HL-60/S4 treated with retinoic acid at 250 ng/mL for 4 days and 3 days (cell line): Measurements from ENCODE around the gene PRKAB2.
"Not testable (repeated sequence)": the region's sequence is repeated elsewhere in the genome, so short reads cannot be mapped to it uniquely, and the experiment has no call there.

Experiments
- in situ Hi-C: fragments of 300-500 bp; cut with MboI; formaldehyde crosslinking; loops from 2 replicates; pipeline ENCODE4 v1.7.0; 2022; ENCODE audit warnings: low sequenced_read_pairs

Gene PRKAB2

DNA sequence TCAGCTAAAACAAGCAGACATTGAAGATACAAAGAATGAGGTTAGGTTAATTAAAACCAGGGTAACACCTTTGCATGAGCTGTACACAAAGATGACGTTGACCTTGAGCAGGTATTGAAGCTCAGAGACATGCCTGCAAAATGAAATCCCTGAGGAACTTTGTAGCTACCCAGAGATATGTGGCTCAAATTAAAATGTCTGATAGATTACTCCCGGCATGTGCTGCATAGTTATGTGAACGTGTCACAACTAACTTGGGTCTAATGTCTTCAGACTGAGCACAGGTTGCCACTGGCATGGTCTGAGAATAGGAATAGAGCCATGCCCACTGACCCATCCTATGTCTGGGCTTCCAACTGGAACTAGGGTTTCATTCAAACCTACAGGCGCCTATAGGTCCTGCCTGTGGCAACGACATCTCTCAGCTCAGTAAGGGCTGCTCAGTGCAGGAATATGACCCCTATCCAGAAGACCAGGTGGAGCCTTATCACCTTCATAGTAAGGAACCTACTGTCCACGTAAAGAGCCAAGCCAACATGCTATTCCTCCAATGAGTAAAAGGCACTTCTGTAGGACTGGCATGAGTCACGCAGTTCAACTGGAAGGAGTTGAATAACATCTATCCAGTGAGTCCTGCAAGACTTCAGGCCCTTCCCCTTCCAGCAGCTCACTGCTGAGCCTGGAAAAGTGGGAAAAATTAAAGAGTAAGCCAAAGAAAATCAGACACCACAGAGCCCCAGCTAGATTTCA, 60.7 kb downstream of the PRKAB2 start:
- in situ Hi-C loops, result no loop called here

DNA sequence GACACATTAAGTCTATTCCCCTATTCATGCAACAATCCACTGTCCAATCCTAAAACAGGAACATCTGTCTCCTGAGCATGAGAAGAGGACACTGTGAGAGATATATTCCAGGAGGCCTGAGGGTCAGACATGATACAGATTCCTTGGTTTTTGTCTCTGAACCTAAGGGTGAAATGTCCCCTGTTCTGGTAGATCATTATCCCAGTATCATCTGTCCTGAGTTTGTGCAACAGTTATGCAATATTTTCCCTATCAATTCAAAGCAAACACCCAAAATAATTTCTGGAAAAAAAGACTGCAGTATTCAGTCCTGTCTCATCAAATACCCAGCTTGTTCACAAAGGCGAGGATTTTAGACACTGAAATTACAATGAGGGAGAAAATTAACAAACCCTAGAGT, 61.4 kb downstream of the PRKAB2 start:
- in situ Hi-C loops, result no loop called here

DNA sequence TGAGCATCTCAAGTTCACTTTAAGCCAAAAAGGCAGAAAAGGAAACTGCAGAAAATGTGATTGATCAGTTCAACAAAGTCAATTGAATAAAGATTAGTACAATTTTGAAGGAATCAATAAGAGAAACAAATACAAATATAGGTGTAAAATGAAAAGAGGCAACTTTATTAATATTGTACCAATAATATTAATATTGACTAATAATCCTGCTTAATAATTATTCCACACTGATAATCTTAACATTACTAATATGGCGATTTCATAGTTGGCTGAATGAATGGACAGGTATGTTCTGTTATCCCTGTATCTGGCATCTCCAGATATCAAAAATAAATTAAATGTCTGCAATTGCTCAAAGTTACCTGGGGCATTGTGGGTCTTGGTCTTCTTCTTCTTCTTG, 61.8 kb downstream of the PRKAB2 start:
- in situ Hi-C loops, result no loop called here

DNA sequence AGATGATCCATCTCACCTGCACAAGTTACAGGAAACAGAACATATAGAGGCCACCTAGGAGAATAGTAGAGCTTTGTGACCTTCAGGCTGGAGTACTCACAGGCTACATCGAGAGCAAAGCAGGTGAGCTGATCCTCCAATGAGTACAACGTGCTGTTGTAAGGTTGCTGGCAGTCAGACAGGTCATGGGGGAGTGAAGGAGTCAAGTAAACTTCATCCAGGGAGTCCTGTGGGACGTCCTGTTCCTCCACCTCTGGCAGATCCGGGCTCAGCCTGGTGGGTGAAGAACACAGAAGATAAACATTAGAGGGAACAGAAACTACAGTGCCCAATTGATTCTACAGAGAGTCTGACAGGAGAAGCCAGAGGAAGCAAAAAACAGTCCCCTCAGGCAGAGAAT, 62.5 kb downstream of the PRKAB2 start:
- in situ Hi-C loops, result no loop called here

DNA sequence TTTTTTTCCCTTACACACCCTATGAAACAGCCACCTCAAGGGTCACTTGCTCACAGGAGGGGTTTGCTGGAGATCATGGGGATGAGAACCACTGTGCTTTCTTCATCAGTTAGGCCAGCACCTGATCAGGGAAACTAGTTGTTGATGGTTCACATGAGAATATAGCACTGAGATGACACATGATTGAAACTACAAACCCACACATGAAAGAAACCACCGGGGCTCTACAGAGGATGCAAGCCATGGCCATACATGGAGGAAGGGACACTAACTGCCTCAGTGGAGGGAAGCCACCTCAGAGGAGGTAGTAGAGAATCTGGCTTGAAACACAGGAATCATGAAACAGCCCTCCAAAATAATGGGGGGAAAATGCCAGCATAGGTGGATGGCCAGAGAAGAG, 63.2 kb downstream of the PRKAB2 start:
- in situ Hi-C loops, result no loop called here

DNA sequence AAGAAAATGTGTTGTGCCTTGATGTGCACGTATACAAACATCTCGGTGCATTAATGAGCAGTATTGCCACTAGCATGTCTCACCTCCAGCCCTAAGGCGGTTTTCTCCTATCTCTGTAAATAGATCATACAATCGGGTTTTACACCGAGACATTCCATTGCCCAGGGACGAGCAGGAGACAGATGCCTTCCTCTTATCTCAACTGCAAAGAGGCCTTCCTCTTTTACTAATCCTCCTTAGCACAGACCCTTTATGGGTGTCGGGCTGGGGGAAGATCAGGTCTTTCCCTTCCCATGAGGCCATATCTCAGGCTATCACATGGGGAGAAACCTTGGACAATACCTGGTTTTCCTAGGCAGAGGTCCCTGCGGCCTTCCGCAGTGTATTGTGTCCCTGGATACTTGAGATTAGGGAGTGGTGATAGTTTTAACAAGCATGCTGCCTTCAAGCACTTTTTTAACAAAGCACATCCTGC, 65.8 kb downstream of the PRKAB2 start:
- in situ Hi-C loops, result not testable (repeated sequence)

DNA sequence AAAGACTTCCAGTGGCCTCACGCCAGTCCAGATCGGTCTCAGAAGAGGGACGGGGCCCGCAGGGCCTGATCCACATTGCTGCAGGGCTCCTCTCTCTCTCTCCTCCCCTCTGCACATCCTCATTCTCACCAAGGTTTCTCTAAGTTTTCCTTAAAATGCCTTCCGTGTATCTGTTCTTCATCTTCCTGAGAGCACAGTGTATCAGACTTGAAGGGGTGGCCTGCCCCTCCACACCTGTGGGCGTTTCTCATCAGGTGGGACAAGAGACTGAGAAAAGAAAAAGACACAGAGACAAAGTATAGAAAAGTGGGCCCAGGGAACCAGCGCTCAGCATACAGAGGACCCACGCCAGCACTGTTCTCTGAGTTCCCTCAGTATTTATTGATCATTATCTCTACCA, 66.4 kb downstream of the PRKAB2 start:
- in situ Hi-C loops, result no loop called here
